ENCODE data around the gene FAM83E.
"Not testable (repeated sequence)": the region's sequence is repeated elsewhere in the genome, so short reads cannot be mapped to it uniquely, and the experiment has no call there.

Gene FAM83E

GRCh38 chr19:48614436-48615230 lies at the start of gene FAM83E:
Gene FAM83E, minus strand, starts transcription at chr19:48615076. Its CDS starts 1,704 bp downstream, at chr19:48613372.
- no peak for DNase-seq

DNA sequence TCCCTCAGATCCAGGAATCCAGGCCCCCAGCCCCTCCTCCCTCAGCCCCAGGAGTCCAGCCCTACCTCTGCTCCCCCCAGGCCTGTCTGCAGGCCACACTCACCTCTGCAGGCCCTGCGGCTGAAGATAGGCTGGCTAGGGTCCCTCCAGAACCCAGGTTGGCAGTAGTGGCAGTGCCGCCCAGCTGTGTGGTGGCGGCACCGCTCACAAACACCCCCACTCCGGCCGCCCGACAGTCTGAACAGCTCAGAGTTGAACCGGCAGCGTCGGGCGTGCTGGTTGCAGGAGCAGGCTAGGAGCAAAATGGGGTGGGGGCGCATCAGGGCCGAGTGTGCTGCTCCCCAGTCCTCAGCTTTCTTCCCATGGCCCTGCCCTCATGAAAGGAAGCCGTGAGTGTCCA lies 49.6 kb upstream of the FAM83E start:
- no peak for DNase-seq

- no peak for DNase-seq
These were observed 48.8 kb upstream of the FAM83E start for GRCh38 chr19:48663667-48664066.

GRCh38 chr19:48661711-48662090 lies 46.8 kb upstream of the FAM83E start:
- no peak for DNase-seq

DNA sequence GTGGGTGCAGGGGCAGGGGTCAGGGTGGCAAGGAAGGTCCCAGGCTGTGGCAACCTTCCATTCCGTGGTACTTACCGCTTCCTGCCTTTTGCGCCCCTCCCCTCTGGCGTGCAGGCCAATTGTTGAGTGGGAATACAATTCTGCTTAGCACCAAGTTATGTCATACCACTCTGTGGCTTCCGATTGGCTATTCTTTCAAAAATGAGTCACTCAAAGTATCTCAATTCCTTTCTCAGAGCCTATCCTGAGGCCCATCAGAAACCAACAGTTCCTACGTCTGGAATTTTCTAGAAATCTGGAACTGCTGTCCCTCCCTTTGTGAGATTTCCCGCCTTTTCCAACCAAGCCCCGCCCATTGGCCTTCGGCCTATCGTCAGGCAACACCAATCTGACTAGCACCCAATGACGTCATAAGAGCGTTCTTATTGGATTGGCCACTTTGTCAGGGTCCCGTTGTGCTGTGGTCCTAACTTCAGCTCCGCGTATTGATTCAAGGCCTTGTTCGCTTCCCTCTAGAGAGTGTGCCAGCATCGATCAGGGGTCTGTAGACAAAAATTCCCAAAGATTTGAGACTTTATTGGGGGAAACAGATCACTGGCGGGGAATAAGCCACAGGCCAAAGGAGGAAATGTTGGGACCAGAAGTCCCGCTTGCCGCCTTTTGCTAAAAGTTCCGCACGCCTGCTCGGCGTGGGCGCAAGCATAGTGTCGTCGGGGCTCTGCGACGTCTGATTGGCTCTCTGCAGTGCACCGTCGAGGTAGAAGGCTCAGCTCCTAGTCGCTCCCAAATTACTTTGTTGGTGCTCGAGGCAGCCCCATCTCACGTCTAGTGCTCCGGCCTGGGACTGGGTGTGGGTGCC lies 46.2 kb upstream of the FAM83E start:
- peak in 46 of 51 donors; percentile 9 to 93 (median 55) for DNase-seq

DNA sequence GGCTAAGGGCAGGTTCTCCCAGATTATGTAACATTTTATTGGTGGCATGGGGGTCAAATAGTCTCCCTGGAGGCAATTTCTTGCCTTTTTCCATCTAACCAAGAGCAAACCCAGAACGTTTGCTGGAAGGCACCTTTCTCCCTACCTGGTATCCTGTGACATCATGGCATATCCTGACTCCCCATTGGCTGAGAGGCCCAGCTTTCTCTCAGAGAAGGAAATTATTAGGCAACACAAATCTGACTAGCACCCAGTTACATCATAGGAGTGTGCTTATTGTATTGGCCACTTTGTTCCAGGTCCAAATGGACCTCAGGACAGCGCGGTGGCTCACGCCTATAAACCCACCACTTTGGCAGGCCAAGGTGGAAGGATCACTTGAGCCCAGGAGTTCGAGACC lies 44.9 kb upstream of the FAM83E start:
- DNase-seq = peak in 14 of 51 donors; percentile 3 to 38 (median 16)

- DNase-seq = no peak
These were observed 43.6 kb upstream of the FAM83E start for GRCh38 chr19:48658483-48658882.

GRCh38 chr19:48657828-48658227 lies 43.0 kb upstream of the FAM83E start:
- DNase-seq = not testable (repeated sequence)

GRCh38 chr19:48656840-48657474 lies 42.1 kb upstream of the FAM83E start:
- DNase-seq = peak in 1 of 51 donors; percentile 20

DNA sequence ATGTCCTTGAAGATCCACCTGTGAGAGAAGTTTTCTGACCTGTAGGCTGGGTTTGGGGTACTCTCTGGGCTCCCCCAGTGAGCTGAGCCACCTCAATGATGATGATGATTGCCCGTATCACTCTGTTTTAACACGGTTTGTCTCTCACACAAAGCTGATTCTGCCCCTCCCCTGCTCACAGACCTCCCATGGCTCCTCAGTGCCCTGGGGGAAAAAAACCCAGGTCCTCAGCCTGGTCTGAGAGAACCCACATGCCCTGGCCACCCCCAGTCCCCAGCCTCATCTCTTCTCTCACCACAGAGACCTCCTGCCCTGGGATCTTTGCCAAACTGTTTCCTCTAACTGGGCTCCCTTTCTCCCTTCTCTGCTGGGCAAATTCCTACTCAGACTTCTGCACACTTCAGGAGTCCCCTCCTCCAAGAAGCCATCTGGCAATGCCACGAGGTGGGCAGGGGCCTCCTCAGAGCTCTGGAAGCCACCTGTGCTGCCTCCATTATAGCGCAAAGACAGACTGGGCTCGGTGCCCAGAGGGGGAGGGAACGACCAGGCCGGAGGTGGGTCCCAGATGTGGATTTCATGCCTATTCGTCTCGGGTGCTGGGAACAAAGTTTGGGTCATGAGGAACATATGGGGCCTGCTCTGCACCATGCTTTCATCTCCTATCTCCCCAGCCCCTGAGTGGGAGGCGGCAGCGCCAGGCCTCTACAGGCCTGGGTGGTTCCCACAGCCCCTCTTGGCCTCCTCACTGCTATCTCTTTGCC lies 39.6 kb upstream of the FAM83E start:
- no peak for DNase-seq

DNA sequence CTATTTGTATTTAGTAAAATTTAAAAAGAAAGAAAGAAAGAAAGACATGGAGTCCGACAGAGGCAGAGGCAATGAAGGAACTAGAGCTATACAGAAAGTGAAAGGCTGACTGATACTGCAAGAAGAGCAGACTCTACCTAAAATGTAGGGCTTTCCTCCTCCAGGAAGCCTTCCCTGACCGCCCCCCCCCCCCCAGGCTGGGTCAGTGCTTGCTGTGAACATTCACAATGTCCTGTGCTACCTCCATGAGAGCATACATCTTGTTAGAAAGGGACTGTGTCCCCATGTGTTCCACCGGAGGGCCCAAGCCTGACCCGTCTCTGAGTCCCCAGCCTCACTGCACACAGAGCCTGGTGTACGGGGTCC lies 36.8 kb upstream of the FAM83E start:
- DNase-seq = no peak

- DNase-seq = no peak
These were observed 36.3 kb upstream of the FAM83E start for GRCh38 chr19:48650974-48651682.

- no peak for DNase-seq
These were observed 33.3 kb upstream of the FAM83E start for GRCh38 chr19:48648134-48648533.

GRCh38 chr19:48646722-48647216 lies 31.9 kb upstream of the FAM83E start:
- DNase-seq = no peak

DNA sequence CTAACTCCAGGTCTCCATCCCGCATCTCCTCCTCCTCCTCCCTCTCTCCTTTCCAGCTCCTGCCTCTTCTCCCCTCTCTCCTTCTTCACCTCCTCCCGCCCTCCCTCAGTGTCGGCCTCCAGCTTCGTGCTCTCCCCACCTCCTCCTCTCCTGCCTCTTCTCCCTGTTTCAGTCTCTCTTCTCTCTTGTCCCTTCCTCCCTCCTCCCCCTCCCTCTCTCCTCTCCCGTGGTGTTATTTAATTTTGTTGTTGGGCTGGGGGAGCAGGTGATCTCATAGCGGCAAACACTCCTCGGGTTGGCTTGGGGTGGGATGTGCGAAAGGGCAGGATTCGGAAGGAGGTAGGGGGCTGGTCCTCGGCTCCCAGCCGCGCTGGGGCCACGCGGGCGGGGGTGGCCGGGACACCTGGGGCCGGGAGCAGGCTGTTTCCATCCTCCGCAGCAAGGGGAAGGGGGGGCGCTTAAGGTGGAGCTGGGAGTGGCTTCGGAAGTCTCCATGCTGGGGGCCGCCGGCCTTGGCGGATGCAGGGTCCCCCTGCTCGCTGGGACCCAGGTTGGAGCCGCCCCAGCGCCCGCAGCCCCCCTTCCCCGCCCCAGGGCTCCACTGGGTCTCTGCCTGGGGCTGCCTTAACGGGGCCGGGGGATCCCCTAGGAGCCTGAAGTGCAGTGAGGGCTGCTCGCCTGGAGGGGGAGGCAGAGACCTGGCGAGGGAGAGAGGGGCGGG lies 31.3 kb upstream of the FAM83E start, which contains the start of gene CA11:
Gene CA11 (minus strand): TSS at position 187 of the 721 bp plus-strand sequence. CDS start 555 bp downstream, outside the sequence.
- DNase-seq = peak; percentile 67 to 97 (median 86)

- peak in 3 of 51 donors; percentile 17 to 49 (median 42) for DNase-seq
These were observed 30.7 kb upstream of the FAM83E start for GRCh38 chr19:48645620-48646000.

GRCh38 chr19:48644839-48645619 lies 30.2 kb upstream of the FAM83E start:
- DNase-seq = peak in 47 of 51 donors; percentile 19 to 87 (median 68)

GRCh38 chr19:48644355-48644754 lies 29.5 kb upstream of the FAM83E start:
- peak in 1 of 51 donors; percentile 61 for DNase-seq

GRCh38 chr19:48642862-48643261 lies 28.0 kb upstream of the FAM83E start:
- DNase-seq = no peak

Measured in hypothalamus (tissue), 51 donors.